ENCODE data around the gene NAA40.

NAA40 gene

DNA sequence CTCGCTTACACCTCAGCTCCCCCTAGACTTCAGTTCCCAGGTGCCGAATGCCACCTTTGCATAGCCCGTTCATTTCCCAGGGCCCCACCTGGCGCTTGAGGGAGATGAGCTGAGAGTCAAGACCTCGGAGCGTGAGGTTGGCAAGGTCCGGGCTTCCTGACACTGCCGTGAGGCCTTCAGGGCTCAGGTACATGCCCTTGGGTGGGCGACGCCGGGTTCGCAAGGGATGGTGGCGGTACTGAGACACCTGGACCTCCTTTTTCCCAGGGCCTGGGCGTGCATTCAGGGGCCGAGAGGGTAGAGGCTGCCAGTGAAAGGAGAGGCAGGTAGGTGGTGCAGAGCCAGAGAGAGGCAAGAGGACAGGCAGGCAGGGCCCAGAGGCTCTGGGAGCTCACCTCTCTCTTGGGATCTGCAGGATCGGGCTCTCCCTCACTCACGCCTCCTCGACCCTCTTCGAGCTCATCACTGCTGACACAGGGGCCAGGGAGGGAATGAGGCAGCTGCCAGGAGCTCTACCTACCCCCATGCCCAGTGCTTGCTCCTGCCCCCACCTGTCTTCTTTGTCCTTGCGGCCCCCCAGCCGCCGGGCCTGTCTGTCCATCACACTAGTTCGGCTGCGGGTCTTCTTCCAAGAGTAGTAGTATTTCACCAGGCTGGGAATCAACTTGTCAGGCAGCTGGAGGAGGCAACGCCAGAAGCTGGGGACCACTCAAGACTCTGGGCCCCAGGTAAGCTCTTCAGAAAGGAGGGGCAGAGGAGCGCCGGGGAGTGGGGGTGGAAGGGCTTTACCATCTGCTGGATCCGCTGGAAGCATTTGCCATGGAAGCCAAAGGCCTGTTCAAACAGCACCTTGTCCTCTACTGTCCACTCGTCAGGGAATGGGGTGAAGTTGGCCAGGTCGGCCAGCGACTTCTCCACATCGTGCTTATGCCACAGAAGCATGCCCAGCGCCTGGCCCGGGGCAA is 24.7 kb upstream of the NAA40 start:
- DNase-seq = no peak

DNA sequence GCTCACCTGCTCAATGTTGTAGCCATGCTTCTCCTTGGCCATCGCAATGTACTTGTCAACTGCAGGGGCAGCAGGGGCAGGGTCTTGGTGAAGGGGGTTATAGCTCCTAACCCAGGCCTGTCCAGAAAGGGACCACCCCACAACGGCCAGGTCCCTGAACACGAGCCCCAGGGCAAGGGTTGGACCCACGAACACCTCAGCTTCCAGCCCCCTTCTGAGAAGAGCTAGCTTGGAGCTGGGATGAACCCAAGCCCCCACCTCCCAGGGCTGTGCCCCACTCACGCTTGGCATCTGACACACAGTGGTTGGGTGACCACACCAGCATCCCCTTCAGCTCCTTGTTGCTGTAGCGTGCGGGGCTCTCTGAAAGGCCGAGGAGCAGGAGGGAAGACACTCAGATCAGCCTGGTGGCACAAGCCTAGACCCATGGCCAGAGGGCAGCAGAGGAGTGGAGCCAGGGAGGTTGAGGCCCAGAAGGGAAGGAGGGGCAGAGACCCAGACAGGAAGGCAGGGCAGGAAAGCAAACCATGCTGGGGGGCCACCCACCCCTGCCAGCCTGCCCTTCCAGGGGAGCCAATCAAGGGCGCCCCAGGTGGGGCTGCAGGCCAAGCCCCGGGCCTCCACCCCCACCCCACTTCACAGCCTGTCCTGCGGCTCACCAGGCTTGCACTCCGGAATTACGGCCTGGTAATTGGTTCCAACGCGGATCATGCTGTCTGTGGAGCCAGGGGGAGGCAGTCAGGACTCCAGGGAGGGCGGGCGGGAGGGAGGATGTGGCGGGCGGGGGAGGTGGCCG is 23.7 kb upstream of the NAA40 start:
- no peak for DNase-seq

DNA sequence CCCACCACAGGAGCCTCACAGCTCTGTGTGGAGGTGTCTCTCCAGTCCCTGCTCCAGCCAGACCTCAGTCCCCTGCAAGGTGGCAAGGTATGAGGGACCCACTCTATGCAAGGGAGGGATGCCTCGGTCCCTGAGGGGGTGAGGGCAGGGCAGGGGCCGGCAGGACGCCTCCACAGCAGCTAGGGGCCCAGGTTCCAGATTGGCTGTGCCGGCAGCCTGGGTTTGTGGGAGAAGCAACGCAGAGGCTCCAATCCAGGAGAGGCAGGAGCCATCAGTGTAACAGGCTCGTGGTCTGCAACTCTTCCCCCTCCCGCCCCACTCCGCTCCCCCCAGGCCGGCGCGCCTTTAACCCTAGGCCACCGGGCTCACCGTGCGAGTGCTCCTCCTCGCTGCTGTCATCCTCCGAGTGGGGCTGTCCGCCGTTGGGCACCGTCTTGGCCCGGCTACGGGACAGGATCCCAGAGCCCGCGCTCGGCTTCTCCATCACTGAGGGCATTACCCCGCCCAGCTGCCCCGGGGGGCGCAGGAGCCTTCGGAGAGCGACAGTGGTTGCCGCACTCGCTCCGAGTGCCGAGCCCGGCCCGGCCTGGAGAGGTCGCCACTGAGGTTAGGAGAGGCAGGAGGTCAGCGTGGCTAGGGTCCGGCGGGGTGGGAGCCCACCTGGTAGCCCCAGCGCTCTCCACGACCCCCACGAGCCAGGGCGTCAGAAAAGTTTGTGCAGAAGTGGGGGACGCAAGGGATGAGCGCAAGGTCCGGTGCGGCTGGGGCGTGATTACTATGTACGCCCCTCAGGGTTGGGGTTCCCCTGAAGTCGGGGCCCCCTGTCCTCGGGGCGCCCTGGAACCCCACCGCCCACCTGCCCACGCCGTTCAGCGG is 22.6 kb upstream of the NAA40 start:
- peak; percentile 40 for DNase-seq

DNA sequence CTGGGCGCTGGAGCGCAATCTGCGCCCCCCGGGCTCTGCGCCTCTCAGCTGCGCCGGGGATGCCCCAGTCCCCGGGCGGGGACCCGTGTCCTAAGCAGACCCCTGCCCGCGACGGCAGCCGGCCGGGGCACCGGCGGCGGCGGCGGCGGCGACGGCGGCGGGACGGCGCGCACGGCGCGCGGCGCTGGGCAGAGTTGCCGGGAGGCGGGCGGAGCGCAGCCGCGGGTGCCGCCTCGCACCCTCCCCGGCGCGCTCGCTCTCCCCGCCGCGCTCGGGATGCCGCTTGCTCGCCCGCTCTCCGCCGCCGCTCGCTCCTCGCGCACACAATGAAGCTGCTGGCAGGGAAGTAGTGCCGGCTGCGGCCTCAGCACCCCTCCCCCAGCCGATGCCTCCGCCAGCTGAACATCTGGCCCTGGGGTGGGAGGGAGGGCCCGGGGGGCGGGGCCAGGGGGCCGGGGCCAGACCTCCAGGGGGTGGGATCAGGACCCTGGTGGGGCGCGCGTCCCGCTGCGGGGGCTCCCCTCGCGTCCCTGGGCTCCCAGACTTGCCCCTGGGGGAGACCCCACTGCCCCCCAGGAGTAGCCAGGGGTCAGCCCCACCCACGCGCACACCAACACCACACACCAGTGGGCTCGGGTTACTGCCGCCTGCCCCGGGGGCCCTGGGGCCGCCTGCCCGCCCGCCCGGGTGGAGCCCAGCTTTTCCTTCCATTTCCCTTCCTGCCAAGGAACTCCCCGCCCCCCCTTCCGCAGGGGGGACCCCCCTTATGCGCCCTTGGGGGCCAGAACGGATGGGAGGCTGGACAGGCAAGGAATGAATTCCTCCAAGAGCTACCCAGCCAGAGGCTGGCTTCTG is 21.7 kb upstream of the NAA40 start, which contains the start of gene RCOR2:
Gene RCOR2, minus strand, starts transcription at position 328 of the 855 bp plus-strand sequence. CDS start 708 bp downstream, outside the sequence.
- peak; percentile 73 for DNase-seq

DNA sequence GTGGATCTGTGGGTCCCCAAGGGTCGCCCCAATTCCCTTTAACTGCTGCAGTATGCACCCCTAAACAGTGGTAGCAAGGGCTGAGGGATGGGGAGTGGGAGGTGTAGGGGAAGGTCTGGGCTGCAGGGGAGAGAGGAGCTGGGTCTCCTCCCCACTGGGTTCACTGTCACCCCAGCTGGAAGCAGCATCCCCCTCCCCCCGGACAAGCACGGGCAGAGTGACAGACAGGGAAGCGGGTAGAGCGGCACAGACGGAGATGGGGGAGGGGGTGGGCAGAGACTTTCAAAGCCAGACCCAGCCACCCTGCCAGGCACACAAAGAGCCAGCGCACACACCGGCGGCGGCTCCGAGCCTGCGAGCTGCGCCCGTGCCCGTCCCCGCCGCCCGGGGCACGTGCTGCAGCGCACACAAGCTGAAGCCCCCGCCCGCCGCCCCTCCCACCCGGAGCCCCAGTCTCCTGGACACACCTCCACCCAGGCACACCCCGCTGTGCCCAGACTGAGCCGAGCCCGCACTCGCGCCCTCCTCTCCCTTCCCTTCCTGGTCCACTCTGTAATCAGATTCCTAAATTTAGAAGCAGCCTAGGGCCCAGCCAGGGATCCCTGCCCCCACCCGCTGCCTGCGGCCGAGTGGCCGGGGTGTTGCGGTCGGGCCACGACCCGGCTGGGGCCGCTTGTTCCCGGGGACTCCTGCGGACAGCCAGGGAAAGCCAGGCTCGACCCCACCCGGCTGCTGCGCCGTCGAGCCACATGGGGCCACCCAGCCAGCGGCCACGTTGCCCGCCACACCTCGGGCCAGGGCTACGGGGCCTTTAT is 20.9 kb upstream of the NAA40 start:
- peak; percentile 62 for DNase-seq

DNA sequence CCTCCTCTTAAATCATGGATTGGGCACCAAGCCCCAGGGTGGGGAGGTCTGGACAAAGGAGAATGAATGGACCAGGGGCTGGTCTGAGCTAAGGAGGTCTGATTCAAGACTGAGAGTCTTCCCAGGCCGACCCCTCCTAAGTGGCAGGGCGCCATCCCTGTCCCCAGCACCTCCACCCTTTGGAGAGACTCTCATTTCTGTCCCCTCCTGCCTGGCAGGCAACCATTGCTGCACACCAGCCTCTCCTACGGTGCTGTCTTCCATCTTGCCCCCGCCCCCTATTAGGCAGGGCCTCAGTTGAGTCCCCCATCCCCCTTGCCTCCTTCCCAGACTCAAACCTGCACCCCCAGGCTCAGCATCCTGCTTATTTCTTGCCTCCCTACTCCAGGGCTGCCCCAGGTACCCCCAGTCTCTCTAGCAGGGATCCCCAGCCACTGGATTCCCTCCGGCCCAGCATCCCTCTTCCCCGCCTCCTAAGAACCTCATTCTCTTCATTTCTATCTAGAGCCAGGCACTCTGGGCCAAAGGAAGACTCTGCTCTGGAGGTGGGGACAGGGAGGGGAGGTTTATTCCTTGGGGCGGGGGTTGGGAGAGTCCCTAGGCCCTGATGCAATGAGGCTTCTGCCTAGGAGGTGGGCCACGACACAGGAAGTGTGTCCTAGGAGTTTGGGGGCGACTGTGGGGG is 20.2 kb upstream of the NAA40 start:
- DNase-seq = no peak

DNA sequence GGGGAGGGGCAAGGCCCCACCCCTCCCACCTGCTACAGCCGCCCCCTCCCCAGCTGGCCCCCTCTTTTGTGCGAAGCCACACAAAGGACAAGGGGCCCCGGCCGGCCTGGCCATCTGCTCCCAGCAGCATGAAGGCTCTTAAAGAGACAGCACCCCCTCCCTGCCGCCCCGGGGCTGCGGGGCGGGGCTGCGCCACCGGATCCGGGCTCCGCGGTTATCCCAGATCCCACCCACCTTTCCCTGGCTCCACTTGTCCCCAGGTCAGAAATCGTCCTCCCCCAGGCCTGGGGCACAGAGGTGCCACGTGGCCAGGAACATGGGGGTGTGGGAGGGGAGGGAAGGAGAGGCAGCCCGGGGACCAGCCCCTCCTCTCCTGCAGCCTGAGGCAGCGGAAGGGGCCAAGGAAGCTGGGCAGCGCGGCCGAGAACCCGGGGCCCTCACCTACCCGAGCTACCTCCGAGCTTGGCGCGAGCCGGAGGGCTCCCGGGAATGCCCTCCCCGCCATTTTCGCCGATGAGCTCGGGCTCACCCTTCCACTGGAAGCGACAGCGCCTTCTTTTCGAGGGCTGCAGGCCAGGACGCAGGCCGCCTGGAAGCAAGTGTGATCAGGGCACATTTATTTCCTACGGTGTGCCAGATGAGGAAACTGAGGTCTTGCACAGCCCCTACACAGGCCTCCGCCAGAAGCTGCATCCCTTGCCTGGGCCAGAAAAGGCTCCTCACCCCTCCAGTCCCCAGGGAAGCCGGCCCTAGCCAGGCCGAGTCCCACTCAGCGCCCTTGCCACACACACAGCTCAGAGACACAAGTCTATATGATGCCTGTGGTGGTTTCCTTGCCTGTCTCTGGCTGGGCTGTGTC is 19.3 kb upstream of the NAA40 start:
- no peak for DNase-seq

DNA sequence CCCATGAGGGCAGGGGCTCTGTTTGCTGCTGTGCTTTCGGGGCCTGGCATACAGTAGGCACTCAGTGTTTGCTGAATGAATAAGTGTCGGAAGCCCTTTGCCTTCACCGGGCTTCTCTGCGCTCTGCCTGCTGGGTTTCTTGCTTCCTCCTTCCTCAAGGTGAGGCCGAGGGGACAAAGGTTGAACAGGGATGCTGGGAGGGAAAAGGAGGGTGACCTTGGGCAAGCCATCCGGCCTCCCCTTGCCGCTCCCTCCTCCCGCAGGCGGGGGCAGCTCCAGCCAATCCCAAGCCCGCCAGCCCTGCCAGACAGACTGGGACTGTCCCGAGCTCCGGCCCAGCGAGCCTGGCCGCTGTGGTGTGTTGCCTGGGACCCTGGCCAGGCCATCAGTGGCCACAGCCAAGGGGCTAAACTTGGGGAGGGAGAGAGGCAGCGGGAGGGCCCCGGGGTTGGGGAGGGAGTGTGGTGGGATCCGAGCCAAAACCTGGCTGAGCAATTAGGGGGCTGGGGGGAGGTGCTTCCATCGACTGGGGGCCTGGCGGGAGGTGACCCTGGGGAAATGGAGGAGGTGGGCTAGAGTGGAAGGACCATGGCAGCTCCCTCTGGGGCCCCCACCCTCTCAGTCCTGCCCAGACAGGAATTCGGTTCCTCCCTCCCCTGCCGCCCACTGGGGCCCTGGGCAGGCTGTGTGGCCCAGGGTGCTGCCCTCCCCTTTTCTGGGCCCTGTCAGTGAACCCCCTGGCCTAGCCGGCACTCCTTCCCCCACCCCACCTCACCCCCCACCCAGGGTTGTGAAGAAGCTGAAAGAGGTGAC is 18.5 kb upstream of the NAA40 start:
- DNase-seq = no peak

DNA sequence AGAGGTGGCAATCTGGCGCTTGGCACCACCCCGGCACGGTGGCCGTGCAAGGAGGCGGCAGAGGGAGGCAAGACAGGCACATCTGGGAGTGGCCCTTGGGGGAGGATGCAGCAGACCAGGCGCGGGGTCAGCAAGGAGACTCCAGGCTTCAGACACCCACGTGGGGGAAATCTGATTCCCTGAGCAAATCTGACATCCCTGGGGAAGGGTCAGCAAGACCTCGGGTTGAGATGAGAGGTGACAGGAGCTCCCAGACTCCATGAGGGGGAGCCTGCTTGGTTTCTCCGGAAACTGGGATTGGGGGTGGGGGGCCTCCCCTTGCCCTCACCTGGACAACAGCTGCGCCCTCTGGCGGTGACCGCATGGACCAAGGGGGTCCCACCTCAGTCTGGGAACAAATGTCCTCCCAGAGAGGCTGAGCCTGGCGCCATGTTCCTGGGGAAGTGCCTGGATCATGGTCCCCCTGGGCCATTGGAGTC is 17.8 kb upstream of the NAA40 start:
- peak; percentile 65 for DNase-seq

DNA sequence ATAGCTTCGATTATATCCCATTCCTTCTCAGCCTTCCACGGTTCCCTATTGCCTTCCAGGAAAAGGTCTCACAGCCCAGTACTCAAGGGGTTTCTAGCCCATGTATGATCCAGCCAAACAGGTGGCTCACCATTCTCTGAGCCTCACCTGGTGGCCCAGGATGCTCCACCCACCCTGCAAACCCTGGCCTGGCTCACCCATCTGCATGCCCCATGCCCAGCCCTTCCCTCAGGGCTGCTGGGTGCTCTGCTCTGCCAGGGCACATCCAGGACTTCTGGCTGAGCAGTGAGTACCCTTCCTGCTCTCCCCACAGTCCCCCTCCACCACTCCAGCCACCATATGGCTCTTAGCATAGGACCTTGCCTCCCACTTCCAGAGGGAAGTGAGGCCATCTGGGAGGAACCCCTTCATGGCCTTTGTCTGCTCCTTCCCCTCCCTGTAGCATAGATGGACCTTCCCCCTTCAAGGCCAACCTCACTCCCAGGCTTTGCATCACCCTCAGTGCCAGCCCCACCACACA is 16.1 kb upstream of the NAA40 start:
- no peak for DNase-seq

DNA sequence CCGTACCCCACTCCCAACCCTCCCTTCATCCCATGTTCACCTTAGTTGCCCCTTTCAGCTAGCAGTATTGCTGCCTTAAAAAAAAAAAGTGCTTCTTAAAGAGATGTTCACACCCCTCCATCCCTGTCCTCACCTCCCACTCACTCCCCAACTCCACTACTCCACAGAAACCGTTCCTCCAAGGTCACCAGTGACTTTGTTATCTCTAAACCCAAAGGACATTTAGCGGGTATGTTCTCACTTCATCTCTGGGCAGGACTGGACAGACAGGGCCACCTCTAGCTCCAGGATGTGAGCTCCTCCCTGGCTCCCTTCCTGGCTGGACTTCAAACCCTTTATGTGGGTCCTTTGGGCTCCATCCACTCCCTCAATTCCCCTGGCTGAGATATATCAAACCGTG is 15.5 kb upstream of the NAA40 start:
- DNase-seq = no peak

DNA sequence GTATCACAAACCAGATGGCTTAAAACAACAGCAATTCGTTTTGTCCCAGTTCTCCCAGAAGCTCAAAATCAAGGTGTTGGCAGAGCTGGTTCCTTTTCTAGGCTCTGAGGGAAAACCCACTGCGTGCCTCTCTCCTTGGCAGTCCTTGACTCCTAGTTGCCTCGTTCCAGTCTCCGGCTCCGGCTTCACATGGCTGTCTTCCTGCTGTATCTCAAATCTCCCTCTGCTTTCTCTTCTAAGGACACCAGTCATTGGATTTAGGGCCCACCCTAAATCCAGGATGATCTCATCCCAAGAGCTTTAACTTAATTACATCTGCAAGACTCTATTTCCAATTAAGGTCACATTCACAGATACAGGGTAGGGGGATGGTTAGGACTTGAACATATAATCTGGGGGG is 9.2 kb upstream of the NAA40 start:
- no peak for DNase-seq

DNA sequence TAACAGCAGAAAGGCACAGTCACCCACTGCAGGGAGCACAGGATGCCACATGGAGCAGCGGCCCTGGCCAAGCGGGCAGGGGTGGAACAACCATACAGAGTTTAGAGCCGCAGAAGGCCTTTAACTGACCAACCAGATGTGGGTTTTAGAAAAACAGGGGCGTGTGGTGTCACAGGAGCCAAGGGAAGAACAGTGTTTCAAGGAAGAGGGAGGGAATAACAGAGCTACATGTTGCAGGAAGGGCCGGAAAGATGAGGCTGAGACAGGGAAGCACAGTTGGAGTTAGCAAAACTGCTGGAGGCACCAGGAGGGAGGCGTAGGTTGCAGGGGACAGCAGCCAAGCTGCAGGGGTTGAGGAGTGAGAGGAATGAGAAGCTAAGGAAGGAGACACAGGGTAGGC is 7.8 kb upstream of the NAA40 start:
- DNase-seq = no peak

DNA sequence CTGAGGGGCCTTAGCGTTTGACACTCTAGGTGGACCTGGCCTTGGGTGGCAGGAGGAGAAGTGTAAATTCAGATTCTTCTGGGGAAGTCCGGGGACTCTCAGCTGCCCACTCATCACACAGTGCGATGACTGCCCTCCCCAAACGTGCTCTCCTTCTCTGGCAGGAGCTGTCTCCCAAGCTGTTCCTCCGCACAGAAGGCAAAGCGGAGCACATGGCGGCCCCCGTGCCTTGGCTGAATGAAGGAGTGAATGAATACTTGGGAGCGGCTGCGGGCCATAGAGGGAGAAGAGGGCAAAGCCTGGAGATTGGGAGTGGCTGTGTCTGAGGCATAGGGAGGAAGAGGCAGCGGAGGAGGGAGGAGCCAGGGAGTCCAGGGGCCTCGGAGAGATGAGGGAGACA is 6.9 kb upstream of the NAA40 start:
- DNase-seq = no peak

DNA sequence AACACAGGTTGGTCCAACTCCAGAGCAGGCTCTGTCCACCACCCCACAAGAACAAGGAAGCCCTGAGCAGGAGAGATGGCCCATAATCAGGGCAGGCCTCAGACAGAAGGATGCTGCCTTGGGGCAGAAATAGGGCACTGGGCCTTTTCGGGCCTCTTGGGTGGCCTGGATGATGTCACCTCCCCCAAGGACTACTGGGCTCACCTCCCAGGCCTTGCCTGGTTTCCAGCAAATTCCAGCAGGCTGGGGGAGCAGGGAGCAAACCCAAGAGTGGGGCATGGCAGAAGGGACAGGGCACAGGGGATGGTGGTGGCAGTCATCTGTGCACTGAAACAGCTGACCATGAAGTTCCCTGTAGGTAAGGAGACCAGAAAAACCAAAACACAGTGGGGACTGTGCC is 5.3 kb upstream of the NAA40 start:
- no peak for DNase-seq

DNA sequence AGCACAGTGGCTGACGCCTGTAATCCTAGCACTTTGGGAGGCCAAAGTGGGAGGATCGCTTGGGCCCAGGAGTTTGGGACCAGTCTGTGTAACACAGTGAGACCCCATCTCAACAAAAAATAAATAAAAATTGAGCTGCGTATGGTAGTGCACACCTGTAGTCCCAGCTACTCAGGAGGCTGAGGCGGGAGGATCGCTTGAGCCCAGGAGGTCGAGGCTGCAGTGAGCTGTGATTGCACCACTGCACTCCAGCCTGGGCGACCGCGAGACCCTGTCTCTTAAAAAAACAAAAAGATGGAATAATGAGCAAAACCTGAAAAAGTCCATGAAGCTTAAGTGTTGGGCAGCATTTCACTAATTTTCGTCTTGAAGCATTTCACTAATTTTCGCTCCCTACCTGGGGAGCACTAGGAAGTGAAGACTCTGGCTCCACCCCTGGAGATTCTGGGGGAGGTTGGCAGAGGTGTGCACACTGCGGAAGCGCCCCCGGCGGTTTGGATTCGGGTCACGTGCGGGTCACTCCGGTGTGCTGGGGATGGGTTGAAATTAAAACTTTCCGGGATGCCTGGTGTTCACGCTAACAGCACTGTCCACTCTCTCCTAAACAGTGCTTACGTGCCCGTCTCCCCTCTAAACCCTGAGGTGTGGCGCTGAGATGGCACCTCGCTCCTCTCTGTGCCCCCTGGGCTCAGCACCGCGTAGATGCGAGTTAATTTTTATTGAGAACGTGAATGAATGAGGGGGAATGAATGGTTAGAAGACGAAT is 906 bp upstream of the NAA40 start:
- DNase-seq = peak; percentile 35

DNA sequence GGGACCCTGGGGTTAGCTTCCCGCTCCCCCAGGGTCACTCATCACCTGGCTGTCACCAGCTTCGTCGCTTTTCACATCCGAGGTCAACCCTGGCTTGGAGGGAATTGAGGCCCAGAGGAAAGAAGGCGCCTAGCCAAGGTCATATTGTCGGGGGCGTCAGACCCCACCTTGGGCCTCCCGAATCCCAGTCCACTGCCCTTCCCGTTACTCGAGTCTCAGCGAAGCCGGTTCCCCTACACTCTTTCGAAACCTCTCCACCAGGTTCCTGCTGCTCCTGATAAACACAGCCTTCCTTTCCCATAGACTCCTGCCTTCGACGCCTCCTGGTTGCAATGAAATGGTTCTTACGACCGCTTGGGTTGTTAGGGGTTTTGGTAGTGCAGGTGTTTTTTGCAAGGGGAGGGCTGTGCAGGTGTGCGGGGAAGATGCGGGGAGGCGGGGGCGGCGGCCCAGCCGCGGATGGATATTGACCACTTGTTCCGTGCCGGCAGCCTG is 642 bp downstream of the NAA40 start:
- no peak for DNase-seq
